ENCODE measurements around the gene RAB4A.

DNA sequence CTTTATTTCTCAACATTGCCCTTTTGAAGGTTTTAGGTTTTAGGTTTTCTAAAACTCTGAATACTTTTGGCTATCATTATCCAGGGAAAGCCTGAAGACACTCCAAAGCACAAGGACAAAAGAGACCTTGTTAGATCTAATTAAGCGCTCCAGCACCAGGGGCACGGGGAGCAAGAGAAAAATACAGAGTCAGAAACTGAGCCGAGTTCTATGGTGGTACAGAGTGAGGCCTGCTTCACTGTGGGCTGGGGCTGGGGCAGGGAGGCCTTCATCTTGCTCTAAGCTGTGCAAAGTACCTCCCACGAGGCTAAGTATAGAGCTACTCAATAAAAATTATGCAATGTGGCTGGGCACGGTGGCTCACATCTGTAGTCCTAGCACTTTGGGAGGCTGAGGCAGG, 19.7 kb upstream of the RAB4A start:
- no peak for TF ChIP-seq CREB1 (IDR thresholded peaks at IDR 0.05; ENCODE audit: low read depth)
- TF ChIP-seq, protein P1, sequence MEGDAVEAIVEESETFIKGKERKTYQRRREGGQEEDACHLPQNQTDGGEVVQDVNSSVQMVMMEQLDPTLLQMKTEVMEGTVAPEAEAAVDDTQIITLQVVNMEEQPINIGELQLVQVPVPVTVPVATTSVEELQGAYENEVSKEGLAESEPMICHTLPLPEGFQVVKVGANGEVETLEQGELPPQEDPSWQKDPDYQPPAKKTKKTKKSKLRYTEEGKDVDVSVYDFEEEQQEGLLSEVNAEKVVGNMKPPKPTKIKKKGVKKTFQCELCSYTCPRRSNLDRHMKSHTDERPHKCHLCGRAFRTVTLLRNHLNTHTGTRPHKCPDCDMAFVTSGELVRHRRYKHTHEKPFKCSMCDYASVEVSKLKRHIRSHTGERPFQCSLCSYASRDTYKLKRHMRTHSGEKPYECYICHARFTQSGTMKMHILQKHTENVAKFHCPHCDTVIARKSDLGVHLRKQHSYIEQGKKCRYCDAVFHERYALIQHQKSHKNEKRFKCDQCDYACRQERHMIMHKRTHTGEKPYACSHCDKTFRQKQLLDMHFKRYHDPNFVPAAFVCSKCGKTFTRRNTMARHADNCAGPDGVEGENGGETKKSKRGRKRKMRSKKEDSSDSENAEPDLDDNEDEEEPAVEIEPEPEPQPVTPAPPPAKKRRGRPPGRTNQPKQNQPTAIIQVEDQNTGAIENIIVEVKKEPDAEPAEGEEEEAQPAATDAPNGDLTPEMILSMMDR (IDR thresholded peaks at IDR 0.05 in 2 of 3, conservative IDR thresholded peaks at IDR 0.05 in 1 of 3; ENCODE audit: control insufficient read depth in 2 of 3, extremely low read depth in 1 of 3, insufficient read depth in 1 of 3, low read depth in 3 of 3, low read length in 3 of 3): no peak
- TF ChIP-seq, protein P2, sequence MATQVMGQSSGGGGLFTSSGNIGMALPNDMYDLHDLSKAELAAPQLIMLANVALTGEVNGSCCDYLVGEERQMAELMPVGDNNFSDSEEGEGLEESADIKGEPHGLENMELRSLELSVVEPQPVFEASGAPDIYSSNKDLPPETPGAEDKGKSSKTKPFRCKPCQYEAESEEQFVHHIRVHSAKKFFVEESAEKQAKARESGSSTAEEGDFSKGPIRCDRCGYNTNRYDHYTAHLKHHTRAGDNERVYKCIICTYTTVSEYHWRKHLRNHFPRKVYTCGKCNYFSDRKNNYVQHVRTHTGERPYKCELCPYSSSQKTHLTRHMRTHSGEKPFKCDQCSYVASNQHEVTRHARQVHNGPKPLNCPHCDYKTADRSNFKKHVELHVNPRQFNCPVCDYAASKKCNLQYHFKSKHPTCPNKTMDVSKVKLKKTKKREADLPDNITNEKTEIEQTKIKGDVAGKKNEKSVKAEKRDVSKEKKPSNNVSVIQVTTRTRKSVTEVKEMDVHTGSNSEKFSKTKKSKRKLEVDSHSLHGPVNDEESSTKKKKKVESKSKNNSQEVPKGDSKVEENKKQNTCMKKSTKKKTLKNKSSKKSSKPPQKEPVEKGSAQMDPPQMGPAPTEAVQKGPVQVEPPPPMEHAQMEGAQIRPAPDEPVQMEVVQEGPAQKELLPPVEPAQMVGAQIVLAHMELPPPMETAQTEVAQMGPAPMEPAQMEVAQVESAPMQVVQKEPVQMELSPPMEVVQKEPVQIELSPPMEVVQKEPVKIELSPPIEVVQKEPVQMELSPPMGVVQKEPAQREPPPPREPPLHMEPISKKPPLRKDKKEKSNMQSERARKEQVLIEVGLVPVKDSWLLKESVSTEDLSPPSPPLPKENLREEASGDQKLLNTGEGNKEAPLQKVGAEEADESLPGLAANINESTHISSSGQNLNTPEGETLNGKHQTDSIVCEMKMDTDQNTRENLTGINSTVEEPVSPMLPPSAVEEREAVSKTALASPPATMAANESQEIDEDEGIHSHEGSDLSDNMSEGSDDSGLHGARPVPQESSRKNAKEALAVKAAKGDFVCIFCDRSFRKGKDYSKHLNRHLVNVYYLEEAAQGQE (IDR thresholded peaks at IDR 0.05; ENCODE audit: low read depth, low read length): no peak
